ENCODE measurements around the gene GPRC5D.

DNA sequence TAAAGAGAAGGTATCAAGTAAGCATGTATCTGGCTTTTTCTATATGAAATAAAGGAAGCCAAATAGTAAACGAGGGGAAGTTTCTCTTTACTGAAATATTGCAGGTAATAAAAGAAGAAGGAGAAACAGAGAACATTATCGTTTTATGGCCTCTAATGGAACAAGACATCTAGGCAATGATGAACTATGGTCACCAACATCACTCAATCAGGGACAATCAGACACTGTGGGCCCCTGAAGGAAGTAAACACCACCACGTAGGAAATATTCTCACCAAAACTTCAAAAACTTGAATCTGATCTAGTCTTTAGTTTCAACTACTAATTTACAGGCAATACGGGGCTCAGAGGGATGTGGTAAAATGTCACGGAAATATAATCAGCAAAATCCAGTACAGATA lies 32.2 kb upstream of the GPRC5D start:
- TF ChIP-seq ZFP1 (CRISPR knock-in tag; IDR thresholded peaks at IDR 0.05) (no peak), BACH1 (tag; IDR thresholded peaks at IDR 0.05) (no peak), POLR2AphosphoS2 (IDR thresholded peaks at IDR 0.05; ENCODE audit: low read length) (no peak), DNMT1 (IDR thresholded peaks at IDR 0.05) (no peak)
- TF ChIP-seq, protein P1, sequence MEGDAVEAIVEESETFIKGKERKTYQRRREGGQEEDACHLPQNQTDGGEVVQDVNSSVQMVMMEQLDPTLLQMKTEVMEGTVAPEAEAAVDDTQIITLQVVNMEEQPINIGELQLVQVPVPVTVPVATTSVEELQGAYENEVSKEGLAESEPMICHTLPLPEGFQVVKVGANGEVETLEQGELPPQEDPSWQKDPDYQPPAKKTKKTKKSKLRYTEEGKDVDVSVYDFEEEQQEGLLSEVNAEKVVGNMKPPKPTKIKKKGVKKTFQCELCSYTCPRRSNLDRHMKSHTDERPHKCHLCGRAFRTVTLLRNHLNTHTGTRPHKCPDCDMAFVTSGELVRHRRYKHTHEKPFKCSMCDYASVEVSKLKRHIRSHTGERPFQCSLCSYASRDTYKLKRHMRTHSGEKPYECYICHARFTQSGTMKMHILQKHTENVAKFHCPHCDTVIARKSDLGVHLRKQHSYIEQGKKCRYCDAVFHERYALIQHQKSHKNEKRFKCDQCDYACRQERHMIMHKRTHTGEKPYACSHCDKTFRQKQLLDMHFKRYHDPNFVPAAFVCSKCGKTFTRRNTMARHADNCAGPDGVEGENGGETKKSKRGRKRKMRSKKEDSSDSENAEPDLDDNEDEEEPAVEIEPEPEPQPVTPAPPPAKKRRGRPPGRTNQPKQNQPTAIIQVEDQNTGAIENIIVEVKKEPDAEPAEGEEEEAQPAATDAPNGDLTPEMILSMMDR (IDR thresholded peaks at IDR 0.05 in 2 of 3, conservative IDR thresholded peaks at IDR 0.05 in 1 of 3; ENCODE audit: insufficient read depth in 2 of 3, low read depth in 1 of 3, low read length in 3 of 3): no peak
